ENCODE measurements around the gene PHACTR3. TPM values are rescaled to one million over a fixed set of nuclear protein-coding genes. Genes with fewer than 3 reads are reported as not detected.

Gene PHACTR3
- total RNA-seq, 1 donor, result not detected

GRCh38 chr20:59780494-59781185, 176.3 kb downstream of the PHACTR3 start:
- H3K4me3 ChIP-seq (ENCODE audit: low read depth, low read length), result no peak overlapping the region
- no peak for TF ChIP-seq CTCF (IDR thresholded peaks at IDR 0.05; ENCODE audit: insufficient read depth, low read depth, low read length)
- DNase-seq (ENCODE audit: low read depth), result no peak

DNA sequence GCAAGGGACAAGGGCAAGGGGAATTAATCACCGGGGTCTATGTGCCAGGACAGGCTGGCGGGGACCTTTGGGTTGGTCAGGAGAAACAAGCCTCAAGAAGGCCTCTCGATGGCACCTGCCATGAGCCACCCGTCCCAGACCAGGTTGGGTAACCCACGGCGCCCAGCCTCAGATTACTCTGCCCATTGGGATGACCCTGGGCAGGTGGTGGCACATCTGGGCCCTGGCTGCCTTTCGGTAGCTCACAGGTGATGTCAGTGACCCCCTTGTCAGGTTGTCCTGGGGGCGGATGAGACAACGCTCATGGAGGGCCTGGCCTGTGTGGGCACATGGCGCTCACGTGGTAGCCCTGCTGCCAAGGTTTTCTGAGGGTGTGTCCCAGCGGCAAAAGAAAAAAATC, 176.9 kb downstream of the PHACTR3 start:
- no peak overlapping the region for H3K4me3 ChIP-seq (ENCODE audit: low read depth, low read length)
- DNase-seq (ENCODE audit: low read depth), result no peak
- TF ChIP-seq CTCF (IDR thresholded peaks at IDR 0.05; ENCODE audit: insufficient read depth, low read depth, low read length), result no peak

DNA sequence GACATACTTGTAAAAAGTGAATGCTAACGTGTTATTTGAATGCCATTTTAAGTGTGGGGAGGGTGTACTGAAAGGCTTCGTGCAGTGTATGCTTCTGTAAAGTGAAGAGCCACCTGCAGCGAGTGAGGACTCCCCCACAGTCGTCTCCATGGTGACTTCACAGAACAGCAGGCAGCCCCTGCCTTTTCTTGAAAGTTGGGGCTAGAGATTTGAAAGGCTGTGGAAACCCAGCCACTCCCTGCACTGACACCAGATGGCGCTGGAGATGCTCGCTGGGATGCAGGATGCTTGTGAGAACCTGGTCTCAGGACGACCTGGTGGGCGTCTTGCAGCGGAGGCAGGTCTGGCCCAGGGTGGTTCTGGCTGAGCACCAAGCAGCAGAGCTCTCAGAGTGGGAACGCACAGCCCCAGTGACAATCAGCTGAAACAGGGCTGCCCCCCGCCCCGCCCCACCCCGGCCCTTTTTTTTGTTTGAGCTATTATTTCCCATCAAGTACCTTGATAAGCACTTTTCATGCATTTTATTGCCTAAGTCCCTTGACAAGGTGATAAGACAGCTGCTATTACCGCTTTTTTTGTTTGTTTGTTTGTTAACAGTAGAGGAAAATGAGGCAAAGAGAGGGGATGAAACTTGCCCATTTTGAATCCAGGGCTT, 178.8 kb downstream of the PHACTR3 start:
- peak; percentile 9 for DNase-seq (ENCODE audit: low read depth)
- TF ChIP-seq CTCF (IDR thresholded peaks at IDR 0.05; ENCODE audit: insufficient read depth, low read depth, low read length), result peak; percentile 61

GRCh38 chr20:59783641-59784010, 179.3 kb downstream of the PHACTR3 start:
- no peak for TF ChIP-seq CTCF (IDR thresholded peaks at IDR 0.05; ENCODE audit: insufficient read depth, low read depth, low read length)

More for the DNA sequence above, 178.8 kb downstream of the PHACTR3 start:
- no peak overlapping the region for H3K4me3 ChIP-seq (ENCODE audit: low read depth, low read length)

DNA sequence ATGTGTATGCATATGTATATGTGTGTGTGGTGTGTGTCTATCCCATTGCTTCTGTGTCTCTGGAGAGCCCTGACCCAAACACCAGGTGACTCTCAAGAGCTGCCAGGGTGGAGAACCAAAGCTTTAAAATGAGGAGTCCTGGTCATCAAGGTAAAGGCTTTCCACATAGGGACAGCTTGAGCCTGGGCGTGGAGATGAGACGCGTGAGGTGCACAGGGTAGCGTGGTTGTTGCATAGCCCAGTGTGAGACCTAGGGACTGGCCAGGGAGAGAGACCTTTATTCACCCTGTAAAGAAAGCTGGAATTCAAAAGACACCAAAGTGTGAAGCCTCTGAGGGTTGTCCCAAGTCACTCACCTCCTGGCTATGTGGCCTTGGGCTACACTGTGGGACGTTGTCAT, 180.0 kb downstream of the PHACTR3 start:
- no peak for DNase-seq (ENCODE audit: low read depth)
- no peak overlapping the region for H3K4me3 ChIP-seq (ENCODE audit: low read depth, low read length)
- no peak for TF ChIP-seq CTCF (IDR thresholded peaks at IDR 0.05; ENCODE audit: insufficient read depth, low read depth, low read length)

More at GRCh38 chr20:59783641-59784010, 179.3 kb downstream of the PHACTR3 start:
- no peak for DNase-seq (ENCODE audit: low read depth)
- H3K4me3 ChIP-seq (ENCODE audit: low read depth, low read length), result no peak overlapping the region

- no peak for TF ChIP-seq CTCF (IDR thresholded peaks at IDR 0.05; ENCODE audit: insufficient read depth, low read depth, low read length)
- H3K4me3 ChIP-seq (ENCODE audit: low read depth, low read length), result no peak overlapping the region
- no peak for DNase-seq (ENCODE audit: low read depth)
Observed at GRCh38 chr20:59784791-59785668, 180.7 kb downstream of the PHACTR3 start.

All from fibroblast of villous mesenchyme (primary cell).